Neuronal stem cell (in vitro differentiated cells): ENCODE measurements around the gene NRG3. TPM values are rescaled to one million over a fixed set of nuclear protein-coding genes. Genes with fewer than 3 reads are reported as not detected.

Experiments
- DNase-seq: peaks from one replicate; pipeline ENCODE4 v3.0.0-alpha.2; 2013; ENCODE audit warnings: low spot score
- H2AFZ ChIP-seq: one replicate; pipeline ENCODE4 v1.6.1; 2013; ENCODE audit warnings: mild to moderate bottlenecking, low read length, inconsistent platforms
- H2AK5ac ChIP-seq: 2 replicates; pipeline ENCODE4 v1.6.1; 2013; ENCODE audit warnings: low read depth, mild to moderate bottlenecking, inconsistent platforms, low read length, moderate library complexity, mixed read lengths
- H2BK120ac ChIP-seq: 2 replicates; pipeline ENCODE4 v1.6.1; 2013; ENCODE audit warnings: low read depth, mild to moderate bottlenecking, inconsistent platforms, low read length, moderate library complexity, mixed read lengths
- H2BK12ac ChIP-seq: one replicate; pipeline ENCODE4 v1.6.1; 2013; ENCODE audit warnings: low read length, inconsistent platforms
- H2BK15ac ChIP-seq: 2 replicates; pipeline ENCODE4 v1.6.1; 2013; ENCODE audit warnings: mild to moderate bottlenecking, low read length, inconsistent platforms, mixed read lengths
- H2BK5ac ChIP-seq: one replicate; pipeline ENCODE4 v1.6.1; 2013; ENCODE audit warnings: inconsistent platforms, mild to moderate bottlenecking, low read length, moderate library complexity
- H3K14ac ChIP-seq: one replicate; pipeline ENCODE4 v1.6.1; 2013; ENCODE audit warnings: low read length, inconsistent platforms
- H3K18ac ChIP-seq: 2 replicates; pipeline ENCODE4 v1.6.1; 2013; ENCODE audit warnings: low read length, inconsistent platforms
- H3K23ac ChIP-seq: 2 replicates; pipeline ENCODE4 v1.6.1; 2013; ENCODE audit warnings: low read depth, mild to moderate bottlenecking, mixed read lengths, low read length, inconsistent platforms; ENCODE audit not compliant: poor library complexity
- H3K27ac ChIP-seq: replicated peaks from 3 replicates; pipeline ENCODE4 v1.5.1; 2013; ENCODE audit warnings: low read length, inconsistent platforms
- H3K27me3 ChIP-seq, 3 experiments: 2 replicates each; pipeline ENCODE4 v1.6.1; 2013; ENCODE audit warnings: low read length in 3 of 3, mild to moderate bottlenecking in 2 of 3, inconsistent platforms in 1 of 3, low read depth in 1 of 3, mixed read lengths in 1 of 3, moderate library complexity in 1 of 3; ENCODE audit not compliant: control insufficient read depth in 3 of 3, insufficient read depth in 3 of 3
- H3K36me3 ChIP-seq, 2 donors: replicated peaks in 1 of 2; 2 replicates each; pipeline ENCODE4 v1.6.1; 2013; ENCODE audit warnings: low read length in 2 of 2; ENCODE audit not compliant: control insufficient read depth in 2 of 2, insufficient read depth in 2 of 2
- H3K4ac ChIP-seq: 2 replicates; pipeline ENCODE4 v1.6.1; 2013; ENCODE audit warnings: inconsistent platforms, mild to moderate bottlenecking, low read length, moderate library complexity
- H3K4me1 ChIP-seq, 2 donors: 1 replicate in 1 of 2; 2 replicates in 1 of 2; pipeline ENCODE4 v1.6.1; 2013; ENCODE audit warnings: low read length in 2 of 2, low read depth in 1 of 2; ENCODE audit not compliant: control insufficient read depth in 2 of 2, insufficient read depth in 1 of 2
- H3K4me2 ChIP-seq: one replicate; pipeline ENCODE4 v1.6.1; 2013; ENCODE audit warnings: mild to moderate bottlenecking, low read length, inconsistent platforms; ENCODE audit not compliant: insufficient read depth, poor library complexity, severe bottlenecking
- H3K4me3 ChIP-seq, 2 donors: 2 replicates each; pipeline ENCODE4 v1.5.1; 2013; ENCODE audit warnings: low read length in 2 of 2, mild to moderate bottlenecking in 2 of 2, inconsistent platforms in 1 of 2, moderate library complexity in 1 of 2
- H3K79me1 ChIP-seq: one replicate; pipeline ENCODE4 v1.6.1; 2013; ENCODE audit warnings: low read depth, mild to moderate bottlenecking, inconsistent platforms, low read length, moderate library complexity
- H3K9ac ChIP-seq: one replicate; pipeline ENCODE4 v1.6.1; 2013; ENCODE audit warnings: mild to moderate bottlenecking, low read depth, low read length, inconsistent platforms; ENCODE audit not compliant: poor library complexity
- H3K9me3 ChIP-seq, 2 donors: replicated peaks in 1 of 2; 2 replicates each; pipeline versions ENCODE3 to v1.6.1; 2013; ENCODE audit warnings: low read length in 2 of 2, mild to moderate bottlenecking in 2 of 2, inconsistent platforms in 1 of 2, low read depth in 1 of 2, mixed read lengths in 1 of 2, moderate library complexity in 1 of 2; ENCODE audit not compliant: control insufficient read depth in 2 of 2, insufficient read depth in 1 of 2
- H4K8ac ChIP-seq: one replicate; pipeline ENCODE4 v1.6.1; 2013; ENCODE audit warnings: low read depth, mild to moderate bottlenecking, inconsistent platforms, low read length, moderate library complexity
- H4K91ac ChIP-seq: one replicate; pipeline ENCODE4 v1.6.1; 2013; ENCODE audit warnings: low read length, low read depth, mild to moderate bottlenecking, inconsistent platforms; ENCODE audit not compliant: poor library complexity
- WGBS, 2 donors: extraction: QIAGEN DNeasy Blood & Tissue Kit; methylation state at CpG; one replicate each; pipeline ENCODE4 v1.1.7; 2013; ENCODE audit warnings: missing lambda C conversion rate in 2 of 2, mixed read lengths in 1 of 2; ENCODE audit not compliant: insufficient read length in 2 of 2, insufficient replicate concordance in 1 of 2; ENCODE audit errors: extremely low coverage in 2 of 2; 5-methylcytosine and 5-hydroxymethylcytosine counted together
- small RNA-seq: library from polyadenylated mRNA; stranded (forward); fragments of <200 nt; extraction: miRNeasy Mini kit (QIAGEN cat#:217004); gene quantifications from one replicate; pipeline ENCODE3, GENCODE V24; 2013; ENCODE audit not compliant: insufficient read depth

The NRG3 gene

GRCh38 chr10:83012866-83013265, 1137.9 kb downstream of the NRG3 start:
- Histone ChIP-seq H3K4me2 (no peak overlapping the region), H3K79me1 (no peaks in the 10 kb centered on the region), H2BK15ac (no peak overlapping the region), H4K91ac (no peak overlapping the region), H3K27me3 (no peaks in the 10 kb centered on the region), H2AK5ac (no peak overlapping the region), H3K36me3 (no peaks in the 10 kb centered on the region), H2BK5ac (no peak overlapping the region), H3K4me1 (peaks cover 0 to 9% of the 10 kb centered on the region in 2 donors), H2AFZ (peak overlapping the region; percentile 76), H3K4ac (no peak overlapping the region), H4K8ac (no peak overlapping the region), H3K9ac (no peak overlapping the region), H2BK120ac (no peak overlapping the region), H3K23ac (no peak overlapping the region), H3K9me3 (no peaks in the 10 kb centered on the region), H3K4me3 (no peak overlapping the region), H2BK12ac (no peak overlapping the region), H3K14ac (no peak overlapping the region), H3K27ac (no peak overlapping the region), H3K18ac (no peak overlapping the region)
- WGBS, 2 donors = no CpG with 5 or more reads among the region's 3 CpGs
- no peak for DNase-seq

GRCh38 chr10:83017076-83017867, 1142.3 kb downstream of the NRG3 start:
- no peak for DNase-seq
- no peaks in the 10 kb centered on the region for H3K9me3 ChIP-seq
- H3K36me3 ChIP-seq = no peaks in the 10 kb centered on the region
- H3K14ac ChIP-seq = no peak overlapping the region
- H4K91ac ChIP-seq = no peak overlapping the region
- H3K9ac ChIP-seq = no peak overlapping the region
- no peak overlapping the region for H3K4me2 ChIP-seq
- peaks cover 0 to 9% of the 10 kb centered on the region in 2 donors for H3K4me1 ChIP-seq
- H2AK5ac ChIP-seq = no peak overlapping the region
- no peaks in the 10 kb centered on the region for H3K27me3 ChIP-seq
- no peak overlapping the region for H4K8ac ChIP-seq
- H3K18ac ChIP-seq = no peak overlapping the region
- no peak overlapping the region for H2BK120ac ChIP-seq
- H2BK12ac ChIP-seq = no peak overlapping the region
- H3K27ac ChIP-seq = no peak overlapping the region
- no CpG with 5 or more reads among the region's 2 CpGs for WGBS, 2 donors
- no peak overlapping the region for H3K4ac ChIP-seq
- no peaks in the 10 kb centered on the region for H3K79me1 ChIP-seq
- no peak overlapping the region for H2AFZ ChIP-seq
- no peak overlapping the region for H3K4me3 ChIP-seq
- H3K23ac ChIP-seq = no peak overlapping the region
- H2BK15ac ChIP-seq = no peak overlapping the region
- no peak overlapping the region for H2BK5ac ChIP-seq

DNA sequence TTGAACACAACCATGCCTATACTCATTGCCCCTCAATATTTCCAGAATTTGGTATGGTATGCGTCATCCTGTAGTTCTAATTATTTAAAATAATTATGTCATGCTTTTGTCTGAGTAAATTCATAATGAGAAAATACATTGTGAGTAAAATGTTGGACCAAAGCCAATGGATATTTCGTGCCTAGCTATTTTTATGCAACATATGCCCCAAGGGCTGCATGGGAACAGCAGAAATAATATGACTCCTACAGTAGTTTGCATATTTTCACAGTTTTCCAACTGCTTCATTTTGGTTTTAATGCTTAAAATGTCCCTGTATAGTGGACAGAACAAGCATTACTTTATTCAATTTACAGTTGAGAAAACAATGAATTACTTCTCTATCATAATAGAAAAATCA, 1148.7 kb downstream of the NRG3 start:
- WGBS, 2 donors = no CpG with 5 or more reads among the region's 2 CpGs
- no peak overlapping the region for H2BK5ac ChIP-seq
- no peaks in the 10 kb centered on the region for H3K27me3 ChIP-seq
- no peak overlapping the region for H2AFZ ChIP-seq
- no peaks in the 10 kb centered on the region for H3K4me1 ChIP-seq
- H3K9me3 ChIP-seq = no peaks in the 10 kb centered on the region
- H2BK120ac ChIP-seq = no peak overlapping the region
- H3K36me3 ChIP-seq = no peaks in the 10 kb centered on the region
- no peak overlapping the region for H3K27ac ChIP-seq
- H3K23ac ChIP-seq = no peak overlapping the region
- H4K91ac ChIP-seq = no peak overlapping the region
- H4K8ac ChIP-seq = no peak overlapping the region
- H2AK5ac ChIP-seq = no peak overlapping the region
- H3K18ac ChIP-seq = no peak overlapping the region
- DNase-seq = no peak
- H3K9ac ChIP-seq = no peak overlapping the region
- no peak overlapping the region for H3K4me2 ChIP-seq
- H3K4me3 ChIP-seq = no peak overlapping the region
- no peak overlapping the region for H3K14ac ChIP-seq
- no peak overlapping the region for H2BK15ac ChIP-seq
- H3K4ac ChIP-seq = no peak overlapping the region
- no peak overlapping the region for H2BK12ac ChIP-seq
- no peaks in the 10 kb centered on the region for H3K79me1 ChIP-seq

Small RNA genes within 50 kb of the gene (small RNA-seq; reads per million reads assigned to genes)
- not detected for gene RNU6-441P
